Kidney (tissue), 14 donors: ENCODE data around the gene EMP3. TPM values are rescaled to one million over a fixed set of nuclear protein-coding genes. Genes with fewer than 3 reads are reported as not detected.

Source experiments
- DNase-seq, 5 donors: peaks; one replicate each; pipeline ENCODE4 v3.0.0-alpha.2; 2013 to 2020
- FAIRE-seq: peaks from 2 replicates; lab custom pipeline; 2012; peaks lifted over from hg19 to GRCh38; lab: Jason Lieb, UNC
- H3K27ac ChIP-seq, 2 donors: one replicate each; pipeline ENCODE4 v1.7.0; 2013; ENCODE audit warnings: low read depth in 2 of 2, low read length in 2 of 2, inconsistent platforms in 1 of 2
- H3K27me3 ChIP-seq: one replicate; pipeline ENCODE4 v1.7.1; 2013; ENCODE audit warnings: low read length, inconsistent platforms; ENCODE audit not compliant: control insufficient read depth, insufficient read depth
- H3K36me3 ChIP-seq, 3 donors: one replicate each; pipeline versions ENCODE4 v1.7.0 to v1.7.1; 2013; ENCODE audit warnings: low read length in 3 of 3, control low read depth in 1 of 3, inconsistent platforms in 1 of 3; ENCODE audit not compliant: insufficient read depth in 3 of 3, control insufficient read depth in 2 of 3
- H3K4me1 ChIP-seq, 3 donors: one replicate each; pipeline versions ENCODE4 v1.7.0 to v1.7.1; 2013; ENCODE audit warnings: low read length in 3 of 3, inconsistent platforms in 1 of 3, low read depth in 1 of 3; ENCODE audit not compliant: control insufficient read depth in 2 of 3, insufficient read depth in 2 of 3
- H3K4me3 ChIP-seq, 3 donors: one replicate each; pipeline versions ENCODE4 v1.7.0 to v1.8.1; 2013; ENCODE audit warnings: low read length in 3 of 3, control low read depth in 1 of 3, inconsistent platforms in 1 of 3
- H3K9ac ChIP-seq, 3 donors: one replicate each; pipeline versions ENCODE4 v1.7.0 to v1.7.1; 2013; ENCODE audit warnings: low read length in 3 of 3, control low read depth in 1 of 3, inconsistent platforms in 1 of 3
- H3K9me3 ChIP-seq, 3 donors: one replicate each; pipeline versions ENCODE4 v1.7.0 to v1.7.1; 2013; ENCODE audit warnings: low read length in 3 of 3, control low read depth in 1 of 3, inconsistent platforms in 1 of 3; ENCODE audit not compliant: control insufficient read depth in 2 of 3, insufficient read depth in 1 of 3
- CTCF ChIP-seq: IDR thresholded peaks from 3 replicates; pipeline ENCODE4 v1.5.1; 2012; ENCODE audit warnings: mild to moderate bottlenecking, moderate library complexity, borderline replicate concordance; ENCODE audit not compliant: insufficient read depth; ENCODE audit errors: extremely low read depth
- intact Hi-C: fragments of 100-400 bp; cut with DNase I; formaldehyde crosslinking; loops from one replicate; pipeline ENCODE4 v1.11.1; 2022
- polyA plus RNA-seq: library from polyadenylated mRNA; stranded (reverse); fragments of 350-450 nt; fragmentation: Illumina TruSeq; extraction: RNeasy Lipid Tissue Mini Kit (QIAGEN cat#74804); gene quantifications from one replicate; pipeline ENCODE4 v1.2.3, GENCODE V29; 2014; ENCODE audit warnings: low read depth, low replicate concordance; ENCODE audit not compliant: insufficient read depth
- total RNA-seq: library from RNA; stranded (reverse); fragmentation: NEBNext Ultra II Directional; extraction: Animal tissue kit (Norgen Biotek cat#: 25700); gene quantifications from one replicate; pipeline ENCODE4 v1.2.1, GENCODE V29; 2021
- donor health status: control.
- donor health status: control.
- donor health status: control.
- donor health status: control.
- donor health status: control.
- donor health status: DM: yes; HTN: yes; CAD: no.
- donor health status: Normal renal cell carcinoma (clear cell type).

Gene EMP3
- total and polyA plus RNA-seq, 2 donors from 2014 or later: 75.9 to 78.6 TPM

- peak overlapping the region; percentile 67 to 89 (median 87) for H3K9ac ChIP-seq
- peaks cover 2 to 21% (median 9%) of the 10 kb centered on the region in 3 donors for H3K4me1 ChIP-seq
- H3K4me3 ChIP-seq: peak overlapping the region; percentile 69 to 77 (median 73)
- DNase-seq (peak; percentile 97 to 99 (median 98)), FAIRE-seq (no peak)
- intact Hi-C loops: no loop called here
- H3K27me3 ChIP-seq: no peaks in the 10 kb centered on the region
- H3K9me3 ChIP-seq: no peaks in the 10 kb centered on the region
- no peaks in the 10 kb centered on the region for H3K36me3 ChIP-seq
- TF ChIP-seq CTCF: no peak
- peak overlapping the region; percentile 98 to 99 for H3K27ac ChIP-seq
Observed at GRCh38 chr19:48321372-48321621, 4.1 kb upstream of the EMP3 start.

DNA sequence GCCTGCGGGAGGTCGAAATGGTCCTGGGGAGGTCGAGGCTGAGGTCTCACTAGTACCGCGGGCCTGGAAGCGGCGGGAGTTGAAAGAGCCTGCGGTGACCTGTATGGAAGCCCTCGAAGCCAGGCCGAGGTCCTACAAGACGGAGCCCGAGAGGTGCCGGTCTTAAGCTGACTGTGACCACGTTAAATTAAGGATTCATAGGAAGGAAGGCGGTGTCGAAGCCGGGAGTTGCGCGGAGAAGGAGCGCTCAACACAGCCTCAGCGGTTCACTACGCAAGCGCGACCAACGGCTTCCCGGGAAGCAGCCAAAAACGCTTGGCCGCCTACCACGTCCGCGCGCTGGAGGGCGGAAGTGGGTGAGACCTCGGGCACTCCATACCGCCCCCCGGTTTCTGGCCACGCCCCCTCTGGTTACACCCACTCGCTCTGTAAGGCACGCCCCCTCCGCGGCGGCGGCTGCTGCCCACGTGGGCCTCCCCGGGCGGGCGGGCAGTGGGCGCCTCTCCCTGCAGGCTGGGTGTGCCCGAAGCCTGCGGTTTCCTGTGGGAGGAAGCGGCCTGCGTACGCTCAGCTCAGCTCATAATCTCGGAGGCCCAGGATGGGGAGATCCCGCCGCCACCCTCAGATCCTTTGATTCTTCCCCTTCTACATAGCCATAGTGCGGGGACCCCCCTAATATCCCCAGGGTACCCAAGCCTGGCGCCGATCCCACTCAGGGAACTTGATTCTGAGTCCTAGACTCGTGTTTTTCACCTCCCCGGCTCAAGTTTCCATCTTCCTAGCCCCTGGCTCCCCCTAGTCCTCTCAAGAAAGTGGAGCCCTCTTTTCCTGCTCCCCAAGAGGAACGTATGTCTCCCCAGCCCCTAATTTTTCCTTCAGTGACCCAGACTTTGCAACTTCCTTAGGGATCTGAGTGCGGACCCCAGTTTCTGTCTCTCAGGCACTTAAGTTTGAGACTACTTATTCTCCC, 3.4 kb upstream of the EMP3 start:
- Histone ChIP-seq H3K27me3 (no peaks in the 10 kb centered on the region), H3K36me3 (no peaks in the 10 kb centered on the region), H3K9ac (peak overlapping the region; percentile 67 to 91 (median 87)), H3K9me3 (no peaks in the 10 kb centered on the region), H3K4me3 (peak overlapping the region; percentile 69 to 77 (median 73)), H3K27ac (peak overlapping the region; percentile 98 to 99), H3K4me1 (peaks cover 2 to 21% (median 9%) of the 10 kb centered on the region in 3 donors)
- FAIRE-seq: no peak
- peak; percentile 23 for TF ChIP-seq CTCF
- peak; percentile 98 to 100 (median 99) for DNase-seq
- intact Hi-C loops: no loop called here

DNA sequence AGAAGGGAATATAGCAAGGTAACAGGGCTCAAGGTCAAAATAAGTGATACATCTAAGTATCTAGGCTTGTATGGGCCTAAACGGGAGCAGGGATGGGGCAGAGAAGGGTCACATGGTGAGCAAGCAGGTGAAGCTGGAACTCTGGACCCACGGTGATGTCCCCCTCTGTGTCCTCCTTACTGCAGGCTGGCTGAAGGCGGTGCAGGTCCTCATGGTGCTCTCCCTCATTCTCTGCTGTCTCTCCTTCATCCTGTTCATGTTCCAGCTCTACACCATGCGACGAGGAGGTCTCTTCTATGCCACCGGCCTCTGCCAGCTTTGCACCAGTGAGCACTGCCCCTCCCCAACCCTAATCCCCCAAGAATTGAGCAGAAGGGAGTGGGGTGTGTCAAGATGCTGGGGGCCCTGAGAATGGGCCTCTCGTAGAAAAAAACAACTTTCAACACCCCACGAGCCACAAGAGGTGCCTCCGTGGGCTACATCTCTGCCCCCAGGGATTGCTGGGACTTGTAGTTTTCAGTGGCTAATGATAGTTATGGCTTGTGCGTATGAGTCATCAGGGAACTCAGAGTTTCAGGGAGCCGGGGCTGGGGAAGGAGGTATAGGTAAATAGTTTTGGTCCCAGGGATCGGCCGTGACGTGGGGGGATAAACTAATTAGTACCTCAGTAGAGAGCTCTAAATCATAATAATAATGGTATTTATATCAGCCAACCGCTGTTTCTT, 4.0 kb downstream of the EMP3 start:
- H3K9me3 ChIP-seq: no peaks in the 10 kb centered on the region
- peak overlapping the region in 2 of 3 donors; percentile 24 to 82 for H3K4me3 ChIP-seq
- peaks cover 0 to 26% (median 11%) of the 10 kb centered on the region in 3 donors for H3K4me1 ChIP-seq

More for the DNA sequence above, 4.0 kb downstream of the EMP3 start:
- Histone ChIP-seq H3K36me3 (no peaks in the 10 kb centered on the region), H3K9ac (peak overlapping the region in 1 of 3 donors; percentile 78), H3K27ac (peak overlapping the region in 1 of 2 donors; percentile 96), H3K27me3 (no peaks in the 10 kb centered on the region)
- DNase-seq (peak in 1 of 5 donors; percentile 57), FAIRE-seq (no peak)
- intact Hi-C loops: no loop called here
- TF ChIP-seq CTCF: no peak
